HG03039 (cell line): ENCODE results near the gene MEOX1.

Experiments used
- ATAC-seq: cut with Tn5 transposase; IDR thresholded peaks from one replicate; pipeline ENCODE4 v1.9.1; 2021; ENCODE audit warnings: mild to moderate bottlenecking, moderate library complexity; ENCODE audit not compliant: unreplicated experiment

The MEOX1 gene

DNA sequence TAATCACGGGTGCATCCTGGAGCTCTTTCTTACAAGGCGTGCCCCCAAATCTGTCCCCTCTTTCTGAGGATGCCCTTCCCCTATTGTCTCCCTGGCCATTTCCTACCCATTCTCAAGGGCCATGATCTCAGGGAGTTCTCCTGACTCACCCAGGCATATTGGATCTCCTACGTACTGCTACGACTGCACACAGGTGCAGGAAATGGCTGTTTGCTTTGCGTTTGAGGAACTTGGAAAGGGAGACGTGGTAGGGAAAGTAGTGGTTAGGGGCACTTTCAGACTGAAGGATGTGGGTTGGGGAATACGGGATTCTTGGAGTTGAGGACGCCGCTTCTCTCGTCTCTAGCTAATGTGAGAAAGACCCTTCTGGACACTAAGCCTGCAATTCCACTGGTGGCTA, 18.7 kb upstream of the MEOX1 start:
- ATAC-seq: no peak

DNA sequence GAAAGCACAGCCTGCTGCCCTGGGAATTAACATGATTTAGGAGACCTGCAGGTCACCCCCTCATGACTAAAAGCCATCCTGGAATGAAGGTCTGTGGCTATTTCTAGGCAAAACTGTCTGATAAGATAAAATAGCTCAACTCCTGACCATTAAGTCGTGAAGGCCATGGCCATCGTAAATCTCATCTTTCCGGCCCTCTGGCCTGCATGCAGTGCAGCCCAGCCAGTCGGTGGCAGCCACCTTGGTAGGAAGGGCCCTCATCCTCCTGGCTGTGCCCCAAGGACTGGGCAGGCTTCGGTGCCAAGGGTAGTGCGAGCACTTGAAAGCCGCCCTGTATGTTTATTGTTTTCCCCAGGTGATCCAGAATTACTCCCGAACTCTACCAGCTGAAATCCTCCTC, 18.2 kb upstream of the MEOX1 start:
- no peak for ATAC-seq

DNA sequence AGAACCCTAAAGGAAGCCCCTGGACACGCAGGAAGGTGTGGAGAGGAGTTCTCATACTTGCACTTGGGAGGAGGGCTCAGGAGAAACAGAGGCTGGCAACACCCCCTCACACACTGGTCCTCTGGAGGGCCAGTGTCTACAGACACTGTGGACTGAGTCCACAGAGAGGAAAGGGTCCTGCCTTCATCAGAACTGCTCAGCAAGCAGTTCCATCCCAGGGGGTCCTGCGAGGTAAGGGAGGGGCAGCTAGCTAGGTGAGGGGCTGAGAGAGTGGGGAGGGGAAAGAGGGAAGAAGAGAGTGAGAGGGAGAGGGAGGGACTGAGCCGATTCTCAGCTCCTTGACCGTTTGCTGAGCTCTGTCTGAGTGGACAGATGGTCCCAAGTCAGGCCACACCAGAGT, 17.7 kb upstream of the MEOX1 start:
- no peak for ATAC-seq

DNA sequence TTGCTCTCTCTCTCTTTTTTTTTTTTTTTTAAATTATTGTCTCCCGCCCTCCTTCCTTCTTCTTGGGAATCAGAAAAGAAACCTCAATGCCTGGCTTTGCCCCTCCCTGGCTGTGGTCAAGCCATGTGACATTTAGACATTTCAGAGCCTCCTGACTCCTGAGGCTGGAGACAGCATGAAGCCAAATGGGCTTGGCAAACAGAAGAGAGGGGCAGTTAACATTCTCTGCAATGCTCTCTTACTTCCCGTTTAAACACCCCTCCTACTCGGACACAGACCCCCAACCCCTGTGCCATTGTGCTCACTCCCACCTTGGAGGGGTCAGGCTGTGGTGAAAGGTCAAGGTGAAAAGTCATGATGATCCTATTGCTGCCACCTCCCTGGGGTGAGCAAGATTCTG, 14.7 kb upstream of the MEOX1 start:
- no peak for ATAC-seq

DNA sequence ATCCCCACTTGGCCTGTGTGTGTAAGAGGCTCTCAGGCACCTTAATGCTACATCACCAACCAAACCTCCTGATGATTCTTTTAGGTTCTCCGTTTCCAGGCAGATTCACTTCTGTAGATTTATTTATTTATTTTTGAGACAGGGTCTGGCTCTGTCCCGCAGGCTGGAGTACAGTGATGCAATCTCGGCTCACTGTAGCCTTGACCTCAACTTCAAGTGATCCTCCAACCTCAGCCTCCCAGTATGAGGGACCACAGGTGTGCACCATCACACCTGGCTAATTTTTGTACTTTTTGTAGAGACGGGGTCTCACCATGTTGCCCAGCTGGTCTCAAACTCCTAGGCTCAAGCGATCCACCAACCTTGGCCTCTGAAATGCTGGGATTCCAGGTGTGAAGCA, 12.7 kb upstream of the MEOX1 start:
- no peak for ATAC-seq

DNA sequence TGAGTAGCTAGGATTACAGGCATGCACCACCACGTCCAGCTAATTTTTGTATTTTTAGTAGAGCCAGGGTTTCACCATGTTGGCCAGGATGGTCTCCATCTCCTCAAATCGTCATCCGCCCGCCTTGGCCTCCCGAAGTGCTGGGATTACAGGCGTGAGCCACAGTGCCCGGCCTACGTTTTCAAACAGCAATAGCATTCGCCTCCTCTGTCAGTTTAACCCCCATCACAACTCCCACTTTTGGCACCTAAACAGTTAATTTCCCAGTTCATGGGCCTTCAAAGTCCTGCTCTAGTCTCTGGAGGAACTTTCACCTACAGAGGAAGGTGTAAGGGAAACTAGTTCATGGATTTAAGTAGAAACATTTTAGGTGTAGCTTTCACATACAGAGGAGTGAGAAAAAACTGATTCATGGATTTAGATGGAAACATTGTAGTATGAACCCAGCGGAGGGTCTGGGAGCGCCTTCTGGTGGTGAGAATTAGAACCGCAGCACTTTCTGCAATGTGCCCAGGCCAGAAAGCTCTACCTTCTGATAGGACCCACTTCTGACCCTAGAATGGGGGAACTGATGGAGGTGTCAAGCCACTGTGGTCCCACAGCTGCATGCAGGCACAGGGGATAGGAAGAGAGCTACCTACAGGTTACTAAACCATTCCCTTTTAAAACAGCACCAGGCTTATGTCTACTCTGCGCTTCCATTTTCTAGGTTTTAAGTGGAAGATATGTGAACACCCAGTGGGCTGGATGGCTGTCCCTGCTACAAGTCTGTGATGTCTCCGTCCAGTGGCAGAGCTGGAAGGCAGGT, 12.0 kb upstream of the MEOX1 start:
- no peak for ATAC-seq

DNA sequence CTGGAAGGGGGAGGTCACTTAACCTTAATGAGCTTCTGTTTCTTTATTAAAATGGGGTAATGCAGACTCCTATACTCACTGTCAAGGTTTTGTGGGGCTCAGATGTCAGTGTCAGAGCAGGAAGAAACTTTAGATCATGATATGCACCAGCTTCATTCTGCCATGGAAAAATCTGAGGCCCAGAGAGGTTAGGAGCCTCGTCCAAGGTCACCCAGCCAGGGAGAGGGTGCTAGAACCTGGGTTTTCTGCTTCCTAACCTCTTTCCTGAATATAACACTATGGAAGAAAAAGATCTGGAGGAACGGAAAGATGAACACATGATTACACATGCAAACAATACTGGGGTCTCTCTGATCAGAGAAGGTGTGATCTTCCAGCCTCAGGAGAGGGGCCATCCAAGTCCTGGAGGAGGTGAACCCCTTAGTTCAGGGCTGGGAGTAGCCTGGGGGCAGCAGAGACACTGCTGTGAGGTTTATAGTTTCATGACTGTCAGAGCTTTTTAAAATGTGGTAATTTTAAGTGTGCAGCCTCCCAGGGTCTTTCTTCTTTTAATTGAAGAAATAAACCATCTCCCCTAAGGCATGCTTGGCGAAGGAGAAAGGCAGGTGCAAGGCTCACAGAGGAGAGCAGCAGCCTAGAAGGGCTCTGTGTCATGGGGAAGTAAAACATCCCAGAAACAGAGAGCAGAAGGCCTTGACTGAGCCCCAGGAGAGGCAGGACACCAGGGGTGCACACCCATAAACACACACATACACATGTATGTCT, 10.2 kb upstream of the MEOX1 start:
- ATAC-seq: no peak

DNA sequence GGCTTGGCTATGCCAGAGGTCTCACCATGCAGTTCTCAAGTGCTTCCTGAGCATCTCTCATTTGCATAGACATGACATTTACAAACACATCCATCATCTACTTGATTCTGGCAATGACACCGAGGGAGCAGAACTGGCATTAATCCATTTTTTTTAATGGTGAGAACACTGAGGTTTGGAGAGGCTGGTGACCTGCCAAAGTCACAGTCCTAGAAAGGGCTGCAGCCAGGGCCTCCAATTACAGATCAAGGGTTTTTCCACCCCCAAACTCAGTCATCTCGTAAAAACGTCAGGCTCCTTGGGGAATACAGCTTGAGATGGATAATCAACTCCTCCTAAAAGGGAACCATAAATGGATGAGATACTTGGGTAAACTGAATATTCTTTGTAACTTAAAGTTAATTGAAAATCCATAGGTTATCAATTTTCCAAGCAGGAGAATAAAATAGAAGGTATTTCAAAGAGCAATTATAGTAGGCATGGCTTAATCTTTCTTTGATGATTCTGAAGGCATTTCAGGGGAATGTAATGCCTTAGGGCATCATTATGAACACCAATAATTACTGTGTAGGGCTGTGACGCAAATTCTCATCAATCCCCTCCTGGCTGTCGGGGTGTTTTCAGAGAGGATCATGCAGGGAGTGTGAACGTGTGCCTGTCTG, 9.4 kb upstream of the MEOX1 start:
- ATAC-seq: no peak

DNA sequence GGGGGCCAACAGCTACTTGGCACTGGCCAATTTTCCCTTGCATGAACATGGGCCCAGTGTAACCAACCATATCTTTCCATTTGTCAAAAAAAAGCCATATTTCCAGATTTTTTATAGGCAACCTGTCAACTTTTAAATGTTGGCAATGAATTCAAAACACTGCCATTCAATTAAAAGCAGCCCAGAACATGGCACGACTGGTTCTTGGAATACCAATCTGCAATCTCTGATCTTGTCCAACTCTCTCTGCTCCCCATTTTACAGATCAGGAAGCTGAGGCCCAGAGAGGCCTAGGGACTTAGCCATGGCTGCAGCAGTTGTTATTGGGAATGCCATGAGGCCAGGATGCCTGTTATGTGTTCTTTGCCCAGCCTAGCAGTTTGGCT, 8.9 kb upstream of the MEOX1 start:
- no peak for ATAC-seq

DNA sequence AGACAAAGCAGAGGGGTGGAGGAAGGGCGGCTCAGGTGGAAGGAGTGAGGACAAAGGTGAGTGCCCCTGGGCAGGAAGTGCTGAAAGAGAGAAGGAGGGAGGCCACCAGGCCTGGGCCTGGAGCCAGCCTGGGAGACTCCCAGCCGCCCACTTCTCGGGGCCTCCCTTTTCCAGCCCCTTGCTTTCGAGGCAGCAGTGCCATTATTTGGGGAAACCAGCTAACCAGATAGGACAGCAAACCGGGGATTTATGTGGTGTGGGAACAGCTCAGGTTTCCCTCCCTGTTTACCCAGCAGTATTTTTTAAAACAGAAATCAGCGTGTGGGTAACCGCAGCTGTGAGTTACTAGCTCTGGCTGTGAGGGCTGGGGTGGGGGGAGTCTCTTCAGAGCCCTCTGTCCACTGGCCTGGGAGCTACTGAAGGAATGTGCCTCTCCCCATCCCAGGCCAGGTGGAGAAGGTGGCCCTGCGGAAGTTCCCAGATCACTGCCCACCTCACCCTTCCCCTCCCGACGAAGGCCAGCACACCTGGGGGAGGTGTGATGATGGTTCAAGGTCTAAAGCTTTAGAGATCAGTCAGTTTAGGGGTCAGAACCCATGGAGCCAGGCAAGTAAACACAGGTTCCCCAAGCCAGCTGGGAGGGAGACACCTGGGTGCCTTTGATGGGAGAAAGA, 8.4 kb upstream of the MEOX1 start:
- no peak for ATAC-seq

DNA sequence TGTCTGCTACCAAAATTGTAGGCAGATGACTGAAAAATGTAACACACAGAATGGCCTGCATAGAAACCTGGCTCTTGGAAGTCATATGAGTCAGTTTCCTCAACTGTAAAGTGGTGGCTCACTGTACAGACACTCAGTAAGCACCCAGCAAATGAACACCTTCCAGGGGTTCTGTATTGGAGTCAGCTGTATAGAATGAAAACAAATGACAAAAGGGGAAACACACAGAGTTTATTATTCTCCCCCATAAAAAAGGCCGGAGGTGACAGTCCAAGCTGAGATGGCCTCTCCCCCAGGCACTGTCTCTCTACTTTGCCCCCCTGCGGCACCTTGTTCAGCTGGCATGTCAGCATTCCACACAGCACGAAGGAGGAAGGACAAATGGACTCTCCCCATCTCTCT, 6.2 kb upstream of the MEOX1 start:
- no peak for ATAC-seq

DNA sequence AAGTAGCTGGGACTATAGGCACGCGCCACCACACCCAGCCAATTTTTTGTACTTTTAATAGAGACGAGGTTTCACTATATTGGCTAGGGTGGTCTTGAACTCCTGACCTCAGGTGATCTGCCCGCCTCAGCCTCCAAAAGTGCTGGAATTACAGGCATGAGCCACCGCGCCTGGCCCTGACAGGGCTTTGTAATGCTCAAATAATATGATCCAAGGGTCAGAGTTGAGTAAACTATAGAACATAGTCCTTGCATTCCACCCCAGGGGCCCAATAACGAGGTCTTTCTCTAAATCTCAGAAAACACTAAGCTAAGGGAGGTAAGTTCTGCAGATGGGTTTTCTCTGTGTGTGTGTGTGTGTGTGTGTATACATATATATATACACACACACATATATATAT, 5.8 kb upstream of the MEOX1 start:
- ATAC-seq: no peak

DNA sequence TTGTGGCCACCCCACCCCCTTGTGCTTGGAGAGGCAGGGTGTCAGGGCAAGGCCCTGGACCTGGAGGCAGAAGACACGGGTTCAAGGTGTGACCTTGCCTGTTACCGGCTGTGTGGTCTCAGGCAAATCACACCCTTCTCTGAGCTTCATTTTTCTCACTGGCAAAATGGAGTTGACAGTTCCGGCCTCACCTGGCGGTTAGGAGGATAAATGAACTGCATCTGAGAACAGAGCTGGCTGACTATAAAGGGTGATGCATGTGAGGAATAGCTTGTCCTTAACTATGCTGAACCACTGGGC, 4.2 kb upstream of the MEOX1 start:
- ATAC-seq: no peak

DNA sequence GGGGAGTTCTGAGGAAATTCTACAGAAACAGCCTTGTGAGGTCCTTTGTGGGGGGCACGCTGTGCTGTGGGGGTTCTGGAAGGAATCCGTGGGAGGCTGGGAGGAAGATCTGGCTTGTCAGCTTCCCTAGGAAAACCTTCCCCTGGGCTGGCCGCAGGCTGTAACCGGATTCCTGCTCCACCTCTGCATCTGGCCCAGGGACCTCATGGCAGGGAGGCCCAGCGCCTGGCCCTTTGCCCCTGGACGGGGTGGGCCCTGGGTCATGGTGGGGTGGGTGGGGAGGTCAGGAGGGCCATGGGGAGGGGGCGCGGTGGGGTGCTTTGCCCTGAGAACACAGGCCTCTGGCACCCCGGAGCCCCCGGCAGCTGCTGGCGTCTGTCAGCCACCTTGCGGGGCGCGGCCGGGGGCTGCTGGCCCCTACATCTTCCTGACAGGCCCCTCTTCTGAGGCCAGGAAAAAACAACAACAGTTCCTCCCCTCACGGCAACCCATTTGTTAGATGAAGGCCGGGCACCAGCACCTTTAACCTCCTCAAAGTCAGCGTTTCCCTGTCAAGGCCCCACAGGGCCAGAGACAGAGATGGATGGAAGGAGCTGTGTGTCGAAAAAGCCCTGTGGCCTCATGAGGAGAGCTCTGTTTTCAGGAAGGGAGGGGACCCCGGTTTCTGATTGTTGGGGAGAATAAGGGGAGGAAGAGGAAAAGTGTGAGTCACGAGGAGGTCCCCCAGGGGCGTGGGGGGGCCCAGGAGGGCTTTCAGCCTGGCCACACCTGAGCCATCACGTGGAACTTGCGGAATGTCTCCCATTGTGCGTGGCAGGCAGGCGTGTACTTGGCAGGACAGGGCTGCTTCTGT, 3.6 kb upstream of the MEOX1 start:
- ATAC-seq: no peak

DNA sequence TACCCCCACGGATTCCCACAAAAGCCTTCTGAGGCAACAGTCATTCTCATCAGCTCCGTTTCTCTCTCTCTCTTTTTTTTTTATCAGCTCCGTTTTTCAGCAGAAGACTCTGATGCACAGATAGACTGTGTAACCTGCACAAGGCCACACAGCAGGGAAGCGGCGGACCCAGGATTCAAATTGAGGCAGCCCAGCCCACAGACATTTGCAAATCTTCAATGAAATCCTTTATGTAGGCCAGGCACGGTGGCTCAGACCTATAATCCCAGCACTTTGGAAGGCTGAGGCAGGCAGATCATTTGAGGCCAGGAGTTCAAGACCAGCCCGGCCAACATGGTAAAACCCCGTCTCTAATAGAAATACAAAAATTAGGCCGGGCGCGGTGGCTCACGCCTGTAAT, 2.4 kb upstream of the MEOX1 start:
- no peak for ATAC-seq

DNA sequence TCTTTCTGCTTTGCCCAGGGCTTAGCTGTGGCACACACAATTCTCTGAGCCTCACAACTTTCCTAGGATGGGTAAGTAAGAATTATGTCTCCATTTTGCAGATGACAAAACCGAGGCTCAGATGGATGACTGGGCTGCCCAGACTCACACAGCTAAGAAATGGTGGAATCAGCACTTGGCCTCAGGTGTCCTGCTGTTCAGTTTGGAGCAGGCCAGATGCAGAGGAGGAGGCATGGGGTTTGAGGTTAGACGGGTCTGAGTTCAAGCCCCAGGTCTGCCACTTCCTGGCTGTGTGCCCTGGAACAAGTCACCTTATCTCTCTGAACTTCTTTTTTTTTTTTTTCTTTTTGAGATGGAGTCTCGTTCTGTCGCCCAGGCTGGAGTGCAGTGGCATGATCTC, 1.7 kb upstream of the MEOX1 start:
- no peak for ATAC-seq

DNA sequence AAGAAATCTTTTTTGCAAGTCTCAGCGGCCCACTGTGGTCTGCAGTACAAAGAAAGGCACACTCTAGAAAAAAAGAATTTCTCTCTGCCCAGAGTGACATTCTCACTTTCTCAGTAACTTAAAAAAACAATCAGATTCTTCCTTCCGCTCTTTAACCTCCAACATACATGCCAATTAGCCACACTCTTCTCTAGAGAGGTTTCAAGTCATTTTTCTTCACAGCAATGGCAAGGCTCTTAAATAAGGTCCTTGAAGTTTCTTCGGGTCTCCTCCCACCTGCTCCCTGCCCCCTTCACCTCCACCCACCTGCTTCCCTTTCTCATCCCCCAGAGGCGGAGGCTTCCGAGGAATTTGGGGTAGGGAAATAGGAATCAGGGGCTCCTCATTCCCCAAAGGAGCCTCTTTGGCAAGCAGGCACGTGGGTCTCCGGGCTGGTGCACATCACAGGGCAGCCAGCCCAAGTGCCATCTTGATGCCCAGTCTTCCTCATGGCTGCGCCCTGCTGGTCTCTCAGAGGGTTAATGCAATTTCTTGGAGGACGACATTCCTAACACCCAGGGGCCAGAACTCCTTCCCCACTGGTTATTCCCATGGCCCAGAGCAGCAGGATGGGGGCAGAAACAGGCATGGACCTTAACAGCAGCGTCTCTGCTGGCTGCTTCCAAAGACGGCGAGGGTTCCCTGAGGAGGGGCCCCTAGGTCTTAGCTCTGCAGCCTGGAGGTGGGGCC, 855 bp upstream of the MEOX1 start:
- no peak for ATAC-seq

DNA sequence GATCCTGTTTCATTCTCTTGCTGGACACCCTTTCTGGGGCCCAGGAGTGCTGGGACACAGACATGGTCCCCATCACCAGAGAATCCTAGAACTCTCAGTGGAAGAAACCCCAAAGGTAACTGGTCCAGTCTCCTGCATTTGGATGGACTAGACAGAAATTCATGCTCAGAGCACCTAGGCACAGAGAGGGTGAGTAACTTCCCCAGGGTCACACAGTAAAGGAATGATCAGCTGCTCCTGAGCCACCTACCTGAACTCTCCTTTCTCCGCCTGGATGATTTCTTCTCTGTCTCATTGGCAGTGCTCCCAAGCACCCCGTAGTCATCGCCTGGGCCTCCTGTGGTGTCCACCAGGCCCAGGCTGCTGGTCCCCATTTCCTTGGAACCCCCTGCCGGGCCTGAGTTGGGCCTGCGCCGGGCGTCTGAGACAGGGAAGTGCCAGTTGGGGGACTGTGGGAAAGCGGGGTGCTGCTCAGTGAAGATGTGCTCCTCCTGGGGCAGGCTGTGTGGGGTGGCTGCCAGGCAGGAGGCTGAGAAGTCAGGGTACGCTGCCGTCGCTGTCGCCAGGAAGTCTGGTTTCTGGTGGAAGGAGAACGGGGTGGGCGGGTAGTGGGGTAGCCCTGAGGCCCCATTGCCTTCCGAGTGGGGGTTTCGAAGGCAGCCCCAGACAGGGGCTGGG, 767 bp downstream of the MEOX1 start:
- ATAC-seq: no peak

DNA sequence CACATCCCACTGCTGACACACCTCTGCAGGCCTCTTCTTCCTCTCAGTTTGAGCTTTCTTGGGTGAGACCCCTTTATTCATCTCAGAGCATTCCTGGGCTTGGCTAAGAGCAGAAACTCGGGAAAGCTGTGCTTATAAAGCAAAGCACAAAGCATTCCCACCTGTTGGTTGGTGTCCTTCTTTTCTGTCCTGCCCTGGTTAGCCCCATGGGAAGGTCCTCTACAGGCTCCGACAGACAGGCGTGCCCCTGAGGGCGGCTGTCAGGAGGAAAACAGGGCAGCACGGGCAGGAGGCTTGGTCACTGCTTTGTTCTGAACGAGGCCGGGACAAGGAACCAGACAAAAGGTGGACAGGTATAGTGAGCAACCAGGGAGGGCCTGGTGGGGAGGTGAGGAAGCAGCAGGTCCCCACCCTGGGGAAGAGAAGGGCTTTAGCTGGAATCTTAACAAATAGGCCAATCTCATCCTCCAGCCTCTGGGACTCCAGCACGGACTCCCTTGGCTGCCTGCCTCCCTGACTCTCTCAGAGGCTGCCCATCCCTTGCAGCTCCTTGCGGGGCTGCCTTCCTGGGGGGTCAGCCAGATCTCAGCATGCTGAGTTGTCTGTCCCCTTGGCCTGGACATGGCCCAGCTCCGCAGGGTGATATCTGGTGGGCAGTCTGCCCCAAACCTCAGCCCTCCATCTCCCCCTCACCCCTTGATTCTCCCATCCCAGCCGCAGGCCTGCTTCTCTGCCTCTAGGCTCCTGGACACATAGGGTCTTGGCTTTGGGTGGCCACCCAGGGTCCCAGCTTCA, 1.7 kb downstream of the MEOX1 start:
- no peak for ATAC-seq
